OCI-LY1 (cell line): ENCODE results near the gene SHC4.

Source experiments
- H2AFZ ChIP-seq: fragments of 200-600 bp; sonication (generic), shearing (Covaris generic); 2 replicates; pipeline ENCODE4 v1.6.0; 2014; ENCODE audit warnings: antibody characterized with exemption, mild to moderate bottlenecking, low read length
- H3F3A ChIP-seq: fragments of 200-600 bp; sonication (generic), shearing (Covaris generic); 2 replicates; pipeline ENCODE4 v1.6.0; 2014; ENCODE audit warnings: mild to moderate bottlenecking, antibody characterized with exemption, low read length, moderate library complexity; ENCODE audit not compliant: insufficient read depth
- H3K27ac ChIP-seq: fragments of 200-600 bp; sonication (generic); 2 replicates; pipeline ENCODE4 v1.5.1; 2014; ENCODE audit warnings: low read length, mixed run types, mild to moderate bottlenecking, low read depth; ENCODE audit not compliant: poor library complexity, severe bottlenecking
- H3K27me3 ChIP-seq: fragments of 200-600 bp; sonication (generic); 2 replicates; pipeline ENCODE4 v1.6.0; 2014; ENCODE audit warnings: antibody characterized with exemption, mild to moderate bottlenecking, low read length, moderate library complexity; ENCODE audit not compliant: insufficient read depth
- H3K36me3 ChIP-seq: fragments of 200-600 bp; sonication (generic); 2 replicates; pipeline ENCODE4 v1.6.1; 2014; ENCODE audit warnings: mild to moderate bottlenecking, antibody characterized with exemption, low read length, moderate library complexity, mixed read lengths; ENCODE audit not compliant: insufficient read depth
- H3K4me1 ChIP-seq: fragments of 200-600 bp; sonication (generic); 2 replicates; pipeline ENCODE4 v1.5.1; 2014; ENCODE audit warnings: mild to moderate bottlenecking, low read length, moderate library complexity; ENCODE audit not compliant: insufficient read depth, severe bottlenecking
- H3K4me2 ChIP-seq: fragments of 200-600 bp; sonication (generic), shearing (Covaris generic); 2 replicates; pipeline ENCODE4 v1.6.1; 2014; ENCODE audit warnings: low read length
- H3K4me3 ChIP-seq: fragments of 200-600 bp; sonication (generic); 2 replicates; pipeline ENCODE4 v1.5.1; 2014; ENCODE audit warnings: low read length, low read depth, mild to moderate bottlenecking, mixed read lengths; ENCODE audit not compliant: poor library complexity, severe bottlenecking
- H3K79me2 ChIP-seq: fragments of 200-600 bp; shearing (Covaris generic); 2 replicates; pipeline ENCODE4 v1.6.1; 2016; ENCODE audit warnings: mixed run types, low read length, mixed read lengths; ENCODE audit not compliant: insufficient read depth
- H3K9ac ChIP-seq: fragments of 200-600 bp; sonication (generic), shearing (Covaris generic); 2 replicates; pipeline ENCODE4 v1.6.1; 2014; ENCODE audit warnings: mild to moderate bottlenecking, low read length, mixed read lengths
- H3K9me2 ChIP-seq: fragments of 200-600 bp; sonication (generic), shearing (Covaris generic); 2 replicates; pipeline ENCODE4 v1.6.1; 2014; ENCODE audit warnings: low read depth, mild to moderate bottlenecking, low read length, mixed read lengths
- H3K9me3 ChIP-seq: fragments of 200-600 bp; shearing (Covaris generic); 2 replicates; pipeline ENCODE4 v1.6.1; 2014; ENCODE audit warnings: low read length, mixed read lengths
- H4K20me1 ChIP-seq: fragments of 200-600 bp; sonication (generic), shearing (Covaris generic); 2 replicates; pipeline ENCODE4 v1.6.0; 2016; ENCODE audit warnings: mild to moderate bottlenecking, low read length; ENCODE audit not compliant: insufficient read depth
- CTCF ChIP-seq: fragments of 200-600 bp; sonication (generic), shearing (Covaris generic); IDR thresholded peaks from 2 replicates; pipeline ENCODE4 v1.5.1; 2017; ENCODE audit warnings: mild to moderate bottlenecking, antibody characterized with exemption, low read length, moderate library complexity, mixed read lengths
- EZH2 ChIP-seq: fragments of 200-600 bp; sonication (generic), shearing (Covaris generic); IDR thresholded peaks from 2 replicates; pipeline ENCODE4 v1.8.0; 2017; ENCODE audit warnings: borderline replicate concordance, mixed run types, mild to moderate bottlenecking, antibody characterized with exemption, low read length, moderate library complexity, mixed read lengths

SHC4 gene

GRCh38 chr15:48796930-48797329, 166.8 kb downstream of the SHC4 start:
- H3K79me2 ChIP-seq, result peaks cover 24% of the 10 kb centered on the region
- no peaks in the 10 kb centered on the region for H3F3A ChIP-seq
- H2AFZ ChIP-seq, result no peak overlapping the region
- H3K9me2 ChIP-seq, result no peaks in the 10 kb centered on the region
- no peaks in the 10 kb centered on the region for H3K9me3 ChIP-seq
- TF ChIP-seq EZH2 (no peak), CTCF (no peak)
- H3K27ac ChIP-seq, result no peak overlapping the region
- peaks cover 16% of the 10 kb centered on the region for H3K4me1 ChIP-seq
- H3K4me3 ChIP-seq, result no peak overlapping the region
- no peaks in the 10 kb centered on the region for H4K20me1 ChIP-seq
- H3K36me3 ChIP-seq, result peaks cover 57% of the 10 kb centered on the region
- H3K27me3 ChIP-seq, result no peaks in the 10 kb centered on the region
- no peak overlapping the region for H3K4me2 ChIP-seq
- no peak overlapping the region for H3K9ac ChIP-seq

GRCh38 chr15:48796521-48796920, 167.2 kb downstream of the SHC4 start:
- no peaks in the 10 kb centered on the region for H3K27me3 ChIP-seq
- peaks cover 24% of the 10 kb centered on the region for H3K79me2 ChIP-seq
- no peak overlapping the region for H3K9ac ChIP-seq
- H3K27ac ChIP-seq, result no peak overlapping the region
- no peaks in the 10 kb centered on the region for H4K20me1 ChIP-seq
- no peaks in the 10 kb centered on the region for H3F3A ChIP-seq
- H3K9me3 ChIP-seq, result no peaks in the 10 kb centered on the region
- H3K9me2 ChIP-seq, result no peaks in the 10 kb centered on the region
- no peak overlapping the region for H2AFZ ChIP-seq
- no peak for TF ChIP-seq CTCF
- TF ChIP-seq EZH2, result no peak
- peaks cover 16% of the 10 kb centered on the region for H3K4me1 ChIP-seq
- no peak overlapping the region for H3K4me2 ChIP-seq
- no peak overlapping the region for H3K4me3 ChIP-seq
- H3K36me3 ChIP-seq, result peaks cover 59% of the 10 kb centered on the region

GRCh38 chr15:48795901-48796300, 167.8 kb downstream of the SHC4 start:
- TF ChIP-seq CTCF (no peak), EZH2 (no peak)
- H3K36me3 ChIP-seq, result peaks cover 60% of the 10 kb centered on the region
- H4K20me1 ChIP-seq, result no peaks in the 10 kb centered on the region

More at GRCh38 chr15:48795901-48796300, 167.8 kb downstream of the SHC4 start:
- H3K4me1 ChIP-seq, result peaks cover 10% of the 10 kb centered on the region
- H3K79me2 ChIP-seq, result peaks cover 23% of the 10 kb centered on the region
- no peak overlapping the region for H3K4me2 ChIP-seq
- no peaks in the 10 kb centered on the region for H3F3A ChIP-seq
- no peak overlapping the region for H3K9ac ChIP-seq
- no peak overlapping the region for H3K4me3 ChIP-seq
- H2AFZ ChIP-seq, result no peak overlapping the region
- H3K27ac ChIP-seq, result no peak overlapping the region
- no peaks in the 10 kb centered on the region for H3K27me3 ChIP-seq
- H3K9me2 ChIP-seq, result no peaks in the 10 kb centered on the region
- no peaks in the 10 kb centered on the region for H3K9me3 ChIP-seq
